ENCODE measurements around the gene DCTN4. TPM values are rescaled to one million over a fixed set of nuclear protein-coding genes. Genes with fewer than 3 reads are reported as not detected.
"Not testable (repeated sequence)": the region's sequence is repeated elsewhere in the genome, so short reads cannot be mapped to it uniquely, and the experiment has no call there.

The DCTN4 gene
- polyA plus RNA-seq, 1 donor, result 40.4 TPM

DNA sequence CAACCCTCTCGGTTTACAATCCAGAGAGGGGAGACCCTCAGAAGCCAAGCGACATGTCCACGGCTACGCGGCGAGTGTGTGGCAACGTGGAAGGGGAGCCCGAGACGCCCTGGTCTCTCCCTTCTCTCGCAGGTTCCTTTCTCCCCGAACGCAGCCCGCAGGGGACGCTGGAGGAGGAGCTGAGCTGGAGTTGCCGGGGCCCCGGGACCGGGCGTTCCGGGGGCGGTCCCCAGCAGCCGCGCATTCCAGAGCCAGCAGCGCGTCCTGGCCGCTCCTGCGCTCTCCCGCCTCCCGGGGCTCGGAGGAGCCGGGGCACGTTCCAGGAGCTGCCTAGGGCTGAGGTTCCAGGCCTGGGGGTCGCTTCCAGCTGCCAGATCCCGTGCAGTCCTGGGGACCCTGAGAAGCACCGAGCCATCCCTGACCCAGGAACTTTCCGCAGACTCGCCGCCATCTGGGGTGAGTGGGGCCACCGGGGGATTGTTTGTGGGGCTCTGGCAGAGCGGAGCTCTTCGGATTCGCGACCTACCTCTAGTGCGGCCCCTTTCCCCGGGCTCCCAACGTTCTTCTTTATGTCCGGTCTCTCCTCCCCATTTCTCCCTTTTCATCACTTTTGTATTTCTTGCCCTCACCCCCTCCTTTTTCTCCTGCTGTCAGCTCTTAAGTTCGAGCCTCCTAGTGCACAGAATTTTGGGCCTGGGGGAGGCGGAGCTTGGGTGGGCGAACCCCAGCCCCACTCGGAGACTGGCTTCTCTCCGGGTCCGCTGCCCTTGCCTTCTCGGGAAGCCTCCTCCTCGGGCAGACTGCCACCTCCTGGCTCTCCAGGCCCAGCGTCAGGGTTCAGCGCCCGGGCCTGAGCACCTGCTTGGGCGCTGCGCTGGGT is 19.9 kb upstream of the DCTN4 start, which contains the start of gene SMIM3:
Gene SMIM3, plus strand, starts transcription at position 241 of the 880 bp plus-strand sequence. CDS start 16,684 bp downstream, outside the sequence.
- DNase-seq (ENCODE audit: low read depth), result no peak

DNA sequence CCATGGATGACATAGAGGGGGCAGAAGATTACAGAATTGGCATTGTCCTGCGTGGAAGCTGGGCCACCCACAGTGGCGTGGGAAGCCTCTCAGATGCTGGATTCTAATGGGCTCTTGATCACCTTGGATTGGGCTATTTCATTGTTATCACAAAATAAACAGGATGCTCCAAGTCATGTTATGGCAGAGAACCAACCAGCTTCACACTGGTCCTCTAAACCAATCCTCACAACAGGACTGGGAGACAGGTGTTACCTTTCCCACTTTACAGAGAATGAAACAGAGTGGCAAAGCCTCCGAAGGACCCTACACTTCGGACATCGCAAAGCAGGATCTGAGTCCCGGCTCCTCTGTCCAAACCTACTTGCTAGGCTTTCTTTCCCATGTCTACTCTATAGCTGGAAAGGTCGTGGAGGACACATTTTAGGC is 19.3 kb upstream of the DCTN4 start:
- no peak for DNase-seq (ENCODE audit: low read depth)

DNA sequence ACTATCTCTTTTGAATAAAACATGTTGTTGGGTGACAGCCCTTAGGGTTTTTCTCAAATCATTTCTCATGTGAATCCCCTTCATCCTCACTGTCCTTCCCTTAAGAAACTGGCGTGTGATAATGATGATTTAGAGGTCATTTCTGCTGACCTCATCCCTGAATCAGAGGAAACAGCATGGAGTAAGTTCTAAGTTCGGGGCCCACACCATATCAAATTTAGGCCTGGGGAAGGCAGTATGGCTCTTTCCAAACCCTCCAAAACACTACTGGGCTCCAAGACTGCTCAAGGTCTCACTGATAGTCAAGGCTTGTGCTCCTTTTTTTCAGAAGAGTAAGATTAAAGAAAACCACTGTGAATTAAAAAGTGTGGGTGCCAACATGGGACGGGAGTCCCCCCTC is 18.9 kb upstream of the DCTN4 start:
- DNase-seq (ENCODE audit: low read depth), result no peak

DNA sequence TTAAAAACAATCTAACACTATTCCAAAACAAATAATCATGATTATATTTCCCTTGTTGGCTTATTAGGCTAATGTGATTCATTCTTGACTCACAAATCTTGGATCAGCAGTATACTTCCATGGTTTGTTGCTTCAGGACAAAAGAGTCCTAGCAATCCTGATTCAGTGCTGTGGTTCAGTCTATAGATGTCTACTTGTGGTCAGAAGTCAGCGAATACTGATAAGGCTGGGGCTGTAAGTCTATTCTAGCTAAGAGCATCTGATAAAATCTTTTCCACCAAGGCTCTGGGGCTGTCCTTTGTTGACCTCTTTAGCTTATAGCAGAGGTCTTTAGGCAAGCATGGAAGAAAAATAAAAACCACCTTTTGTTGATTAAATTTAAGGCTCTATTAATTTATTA is 15.3 kb upstream of the DCTN4 start:
- no peak for DNase-seq (ENCODE audit: low read depth)

DNA sequence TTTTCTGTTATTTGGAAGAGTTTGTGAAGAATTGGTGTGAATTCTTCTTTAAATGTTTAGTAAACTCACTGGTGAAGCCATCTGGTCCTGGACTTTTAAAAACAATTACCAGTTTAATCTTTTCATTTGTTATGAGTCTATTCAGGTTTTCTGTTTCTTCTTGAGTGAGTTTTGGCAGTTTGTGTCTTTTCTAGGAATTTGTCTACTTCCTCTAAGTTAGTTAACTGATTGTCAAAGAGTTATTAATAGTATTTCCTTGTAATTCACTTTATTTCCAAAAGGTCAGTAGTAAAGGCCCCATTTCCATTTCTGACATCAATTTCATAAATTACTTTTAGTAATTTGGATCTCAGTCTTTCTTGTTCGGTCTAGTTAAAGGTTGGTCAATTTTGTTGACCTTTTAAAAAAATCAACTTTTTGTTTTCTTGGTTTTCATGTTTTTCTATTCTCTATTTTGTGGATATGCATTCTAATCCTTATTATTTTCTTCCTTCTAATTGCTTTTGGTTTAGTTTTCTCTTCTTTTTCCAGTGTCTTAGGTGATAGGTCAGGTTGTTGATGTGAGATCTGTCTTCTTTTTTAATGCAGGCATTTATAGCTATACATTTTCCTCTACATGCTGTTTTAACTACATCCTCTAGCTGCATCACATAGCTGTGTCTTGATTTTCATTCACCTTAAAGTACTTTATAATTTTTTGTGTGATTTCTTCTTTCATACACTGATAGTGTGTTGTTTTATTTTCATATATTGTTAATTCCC is 12.4 kb upstream of the DCTN4 start:
- DNase-seq (ENCODE audit: low read depth), result no peak

DNA sequence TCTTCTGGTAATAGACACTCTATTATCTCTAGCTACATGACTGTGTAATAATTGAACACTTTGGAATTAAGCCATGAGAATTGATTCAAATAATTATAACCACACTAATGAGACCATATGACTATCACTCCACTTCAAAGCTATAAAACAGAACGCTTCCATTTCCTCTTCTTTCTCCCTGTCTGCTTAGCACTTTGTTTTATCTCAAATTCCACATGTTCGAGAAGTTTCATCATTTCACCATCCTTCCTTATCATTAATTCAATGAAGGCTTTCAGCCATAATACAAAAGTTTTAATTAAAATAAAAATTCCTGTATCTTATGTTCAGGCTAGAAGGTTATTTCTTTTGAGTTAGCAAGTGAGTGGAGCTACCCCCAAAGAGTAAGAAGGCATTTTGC is 7.4 kb upstream of the DCTN4 start:
- no peak for DNase-seq (ENCODE audit: low read depth)

DNA sequence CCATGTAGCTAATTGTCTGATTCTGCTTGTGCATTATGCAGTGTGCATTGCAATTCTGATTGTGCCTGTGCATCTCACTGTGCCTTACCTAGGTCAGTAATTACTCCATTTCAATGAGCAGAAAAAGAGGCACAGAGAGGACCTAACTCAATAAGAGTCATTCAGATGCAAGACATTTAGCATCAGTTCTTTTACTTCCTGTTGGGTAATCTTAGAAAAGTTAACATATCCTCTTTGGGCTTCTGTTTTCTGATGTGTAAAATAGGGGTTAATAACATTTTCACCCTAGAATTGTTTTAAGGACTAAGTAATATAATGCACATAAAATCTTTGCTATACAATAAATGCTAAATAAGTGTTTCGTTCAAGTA is 7.0 kb upstream of the DCTN4 start:
- DNase-seq (ENCODE audit: low read depth), result no peak

DNA sequence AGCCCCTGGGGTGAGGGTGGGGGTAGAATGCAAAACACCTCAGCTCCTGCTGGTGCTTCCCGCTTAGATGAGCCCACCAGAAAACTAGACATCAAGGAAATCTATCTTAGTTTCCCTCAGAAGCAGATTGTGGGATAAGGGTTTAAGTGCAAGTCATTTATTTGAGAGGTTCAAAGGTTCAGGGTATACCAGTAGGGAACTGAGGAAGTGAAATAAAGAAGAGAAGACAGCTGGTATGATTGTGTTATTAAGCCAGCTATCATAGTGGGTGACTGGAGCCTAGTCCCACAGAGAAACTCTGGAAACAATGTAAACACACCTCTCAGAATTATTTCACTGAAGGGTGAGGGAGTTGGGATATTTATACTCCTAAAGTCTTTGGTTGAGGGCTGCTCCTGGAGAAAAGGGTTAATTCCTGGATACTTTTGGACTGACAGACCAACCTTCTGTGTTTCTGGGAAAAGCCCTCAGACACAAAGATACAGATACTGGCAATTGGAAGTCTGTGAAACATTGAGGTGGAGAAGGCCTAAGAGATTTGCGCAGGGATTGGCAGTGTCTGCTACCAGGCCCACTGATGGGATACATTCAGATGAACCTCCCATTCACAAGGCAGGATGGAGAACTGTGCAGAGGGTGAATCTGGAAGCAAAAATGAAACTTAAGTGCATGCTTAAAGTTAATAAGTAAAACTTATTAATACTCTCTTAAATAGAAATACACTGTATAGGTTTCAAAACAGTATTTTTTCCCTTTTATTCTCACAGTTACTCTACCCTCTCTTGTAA is 6.4 kb upstream of the DCTN4 start:
- no peak for DNase-seq (ENCODE audit: low read depth)

DNA sequence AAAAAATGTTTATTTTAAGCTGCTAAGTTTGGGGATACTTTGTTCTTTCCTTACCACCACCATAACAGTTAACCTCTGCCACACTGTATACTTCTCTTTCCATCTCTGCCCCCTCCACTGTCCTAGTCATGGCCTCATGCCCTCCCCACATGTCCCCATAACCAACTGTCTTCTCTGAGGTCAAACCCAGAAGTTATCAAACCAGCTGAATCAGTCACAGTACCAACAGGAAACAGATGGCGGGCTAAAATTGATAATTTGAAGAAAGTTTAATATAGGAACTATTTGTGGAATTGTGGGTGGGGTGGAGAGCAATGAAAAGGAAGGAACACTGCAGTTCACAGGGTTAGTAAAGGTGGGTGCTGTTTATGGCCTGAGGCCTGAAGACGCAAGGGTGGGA is 5.7 kb upstream of the DCTN4 start:
- no peak for DNase-seq (ENCODE audit: low read depth)

DNA sequence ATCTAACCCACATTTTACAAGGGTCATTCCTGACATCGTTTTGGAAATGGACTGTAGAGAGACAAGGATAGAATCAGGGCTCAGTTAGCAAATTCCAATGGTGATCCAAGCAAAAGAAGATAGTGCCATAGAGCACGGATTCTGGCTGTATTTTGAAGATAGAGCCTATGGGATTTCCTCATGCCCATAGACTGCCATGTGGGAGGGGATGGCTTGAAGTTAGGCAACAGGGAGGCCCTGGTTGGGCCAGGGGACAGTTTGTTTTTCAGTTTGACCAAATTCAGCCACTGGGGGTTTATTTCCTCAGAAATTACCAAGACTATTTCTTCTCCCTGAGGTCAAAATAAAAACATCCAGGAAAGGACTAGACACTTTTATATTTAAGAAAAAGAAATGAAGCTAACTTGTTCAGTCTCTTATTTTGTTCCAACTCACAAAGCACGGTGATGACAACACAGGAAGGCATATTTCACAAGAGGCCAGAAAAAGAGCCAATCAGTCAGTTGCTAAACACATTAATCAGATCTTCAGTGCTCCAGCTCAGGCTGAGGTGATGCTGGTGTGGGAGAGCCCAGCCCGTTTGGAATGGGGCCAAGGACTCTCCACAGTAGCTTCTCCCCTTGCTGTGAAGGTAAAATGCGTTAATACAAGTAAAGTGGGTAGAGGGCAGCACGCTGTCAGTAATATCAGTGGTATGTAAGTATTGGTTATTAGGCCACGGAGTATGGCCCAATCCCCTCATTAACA is 4.4 kb upstream of the DCTN4 start:
- no peak for DNase-seq (ENCODE audit: low read depth)

DNA sequence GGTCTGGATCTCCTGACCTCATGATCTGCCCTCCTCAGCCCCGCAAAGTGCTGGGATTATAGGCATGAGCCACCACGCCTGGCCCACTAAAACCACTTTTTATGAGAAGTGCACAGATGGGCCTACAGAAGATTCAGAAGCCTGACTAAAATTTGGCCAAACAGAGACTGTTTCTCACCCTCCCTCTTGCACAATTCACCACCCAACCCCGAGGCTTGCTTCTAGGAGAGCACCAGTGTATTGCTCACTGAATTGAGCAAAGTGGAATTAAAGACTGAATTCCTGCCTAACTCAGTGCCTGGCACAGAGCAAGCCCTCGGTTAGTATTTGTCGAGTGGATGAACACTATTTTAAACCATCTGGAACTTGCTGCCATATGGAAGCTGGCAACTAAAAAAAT is 3.4 kb upstream of the DCTN4 start:
- DNase-seq (ENCODE audit: low read depth), result no peak

DNA sequence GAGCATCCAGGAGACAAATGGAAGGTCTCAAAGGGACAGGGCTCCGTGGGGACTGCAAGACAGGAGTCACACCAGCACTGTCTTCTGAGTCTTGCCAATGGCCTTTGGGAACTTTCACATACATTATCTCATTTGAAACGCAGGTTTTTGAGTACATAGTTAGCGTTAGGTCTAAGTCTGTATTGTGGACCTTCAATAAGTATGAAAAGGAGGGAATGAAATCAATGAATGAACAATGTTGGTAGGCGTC is 442 bp upstream of the DCTN4 start:
- no peak for DNase-seq (ENCODE audit: low read depth)

DNA sequence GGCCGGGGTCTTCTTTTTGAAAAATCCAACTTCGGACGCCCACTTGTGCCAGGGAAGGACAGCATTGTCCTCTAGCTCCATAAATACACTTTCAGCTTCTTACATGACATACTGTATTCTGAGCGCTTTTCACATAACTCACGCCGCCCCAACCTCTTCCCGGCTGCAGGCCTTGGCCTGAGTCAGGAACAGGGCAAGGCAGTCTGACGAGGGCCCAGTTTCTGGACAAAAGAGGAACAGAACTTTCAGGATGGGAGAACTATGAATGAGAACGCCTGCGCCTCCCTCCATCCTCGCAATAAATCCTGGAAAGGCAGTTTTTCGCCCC is 650 bp downstream of the DCTN4 start:
- DNase-seq (ENCODE audit: low read depth), result no peak

DNA sequence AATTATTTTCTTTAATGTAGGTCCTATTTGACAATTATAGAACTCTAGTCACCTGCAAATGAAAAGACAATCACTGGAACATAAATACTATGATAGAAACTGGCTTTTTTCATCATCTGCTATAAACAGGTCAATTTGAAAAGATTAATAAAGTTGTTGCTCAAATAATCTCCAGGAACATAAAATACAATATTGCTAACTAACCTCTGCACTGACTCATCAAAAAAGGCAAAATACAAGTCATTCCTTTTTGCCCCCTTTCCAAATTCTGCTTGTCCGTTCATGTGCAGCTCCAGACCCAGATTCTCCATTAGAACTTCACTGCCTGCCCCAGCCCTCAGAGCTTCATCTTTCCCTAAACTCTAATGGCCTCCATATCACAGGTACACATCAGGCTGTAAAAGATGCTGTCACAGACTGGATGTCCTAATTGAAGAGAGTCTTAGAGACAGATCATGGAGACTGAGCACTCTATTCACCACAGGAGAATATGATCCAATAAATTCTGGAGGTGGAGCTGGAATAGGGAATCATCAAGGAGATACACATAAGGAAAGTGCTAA is 1.6 kb downstream of the DCTN4 start:
- DNase-seq (ENCODE audit: low read depth), result no peak

DNA sequence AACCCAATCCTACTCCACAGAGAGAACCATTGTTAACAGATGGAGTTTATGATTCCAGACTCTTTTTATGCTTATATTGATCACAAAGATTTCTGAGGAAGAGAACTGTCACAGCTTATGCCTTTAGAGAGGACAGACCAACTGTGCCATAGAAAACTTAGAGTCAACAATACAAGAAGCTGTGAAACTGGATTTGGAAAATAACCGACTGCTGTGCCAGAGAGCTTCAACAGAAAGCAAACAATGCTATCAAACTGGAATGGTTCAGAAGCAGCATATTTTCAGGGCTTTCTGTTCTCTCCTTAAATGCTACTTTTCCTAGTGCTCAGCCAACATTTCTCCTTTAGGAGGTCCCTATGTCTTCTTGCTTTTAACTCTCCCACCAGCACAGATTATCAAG is 5.0 kb downstream of the DCTN4 start:
- DNase-seq (ENCODE audit: low read depth), result no peak

DNA sequence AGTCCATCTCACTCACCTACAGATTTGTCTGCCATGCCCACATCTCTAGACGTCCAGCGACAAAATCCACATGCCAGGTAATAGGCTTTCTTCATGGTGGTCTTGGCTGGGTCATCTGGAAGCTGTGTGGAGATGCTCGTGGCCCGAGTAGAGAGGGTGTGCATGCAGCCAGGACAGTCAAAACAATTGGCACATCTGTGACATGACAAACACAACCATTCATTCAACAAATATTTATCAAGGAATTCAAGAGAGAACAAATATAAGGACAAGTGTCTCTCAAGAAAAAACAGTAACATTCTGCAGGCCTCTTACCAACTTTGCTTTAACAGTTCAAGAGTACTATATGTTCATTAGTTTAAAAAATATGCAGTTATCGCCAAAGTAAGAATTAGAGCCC is 5.4 kb downstream of the DCTN4 start:
- no peak for DNase-seq (ENCODE audit: low read depth)

DNA sequence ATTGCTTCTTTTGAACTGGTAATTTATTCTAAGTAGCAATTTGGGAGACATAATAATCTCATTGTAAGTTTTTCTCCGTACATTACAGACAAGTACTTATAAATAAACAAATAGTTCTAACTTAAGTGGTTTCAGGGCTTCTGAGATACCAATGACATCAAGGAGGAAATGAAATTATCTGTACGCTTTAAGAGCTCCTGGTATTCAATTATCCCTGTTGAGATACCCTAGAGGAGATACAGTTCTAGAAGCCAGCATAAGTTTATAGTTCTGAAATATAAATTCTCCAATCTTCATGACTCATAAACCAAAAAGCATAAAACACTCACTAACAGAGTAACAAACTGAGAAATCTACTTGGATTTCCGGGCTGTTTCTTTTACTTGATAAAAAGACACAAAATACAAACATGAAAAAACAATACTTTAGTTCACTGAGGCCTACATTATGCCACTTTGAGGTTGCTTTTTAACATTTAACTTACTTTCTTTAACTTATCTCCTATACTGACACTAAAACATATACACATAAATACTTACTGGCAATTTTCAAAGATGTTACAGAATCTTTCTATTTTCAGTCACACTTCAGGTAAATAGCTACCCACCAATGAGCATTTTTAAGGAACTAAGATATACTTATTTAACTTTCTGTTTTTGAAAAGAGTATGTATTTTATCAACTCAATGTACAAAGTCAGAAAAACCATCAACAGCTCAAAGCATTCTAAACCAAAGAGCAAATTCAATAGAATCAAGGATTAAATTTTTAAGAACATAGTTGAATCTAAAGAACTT is 7.5 kb downstream of the DCTN4 start:
- DNase-seq (ENCODE audit: low read depth), result no peak

DNA sequence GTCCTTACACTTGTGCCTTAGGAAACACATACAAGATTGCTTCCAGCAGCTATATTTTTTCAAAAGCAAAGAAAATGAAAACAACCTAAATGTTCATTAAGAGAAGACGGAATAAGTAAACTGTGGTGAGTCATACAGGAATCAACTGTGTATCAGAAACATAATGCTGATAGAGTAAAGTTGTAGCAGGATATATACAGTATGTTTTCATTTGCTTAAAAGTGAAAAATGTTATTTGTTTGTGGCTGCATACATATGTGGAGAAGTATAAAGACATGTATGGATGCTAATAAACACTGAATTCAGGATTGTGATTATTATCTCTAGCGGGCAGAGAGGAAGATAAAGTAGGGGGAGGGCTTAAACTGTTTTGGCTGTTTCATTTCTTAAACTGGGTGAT is 8.3 kb downstream of the DCTN4 start:
- no peak for DNase-seq (ENCODE audit: low read depth)

DNA sequence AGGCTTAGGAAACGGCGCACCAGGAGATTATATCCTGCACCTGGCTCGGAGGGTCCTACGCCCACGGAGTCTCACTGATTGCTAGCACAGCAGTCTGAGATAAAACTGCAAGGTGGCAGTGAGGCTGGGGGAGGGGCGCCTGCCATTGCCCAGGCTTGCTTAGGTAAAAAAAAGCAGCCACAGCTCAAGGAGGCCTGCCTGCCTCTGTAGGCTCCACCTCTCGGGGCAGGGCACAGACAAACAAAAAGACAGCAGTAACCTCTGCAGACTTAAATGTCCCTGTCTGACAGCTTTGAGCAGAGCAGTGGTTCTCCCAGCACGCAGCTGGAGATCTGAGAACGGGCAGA is 15.7 kb downstream of the DCTN4 start:
- DNase-seq (ENCODE audit: low read depth), result not testable (repeated sequence)

DNA sequence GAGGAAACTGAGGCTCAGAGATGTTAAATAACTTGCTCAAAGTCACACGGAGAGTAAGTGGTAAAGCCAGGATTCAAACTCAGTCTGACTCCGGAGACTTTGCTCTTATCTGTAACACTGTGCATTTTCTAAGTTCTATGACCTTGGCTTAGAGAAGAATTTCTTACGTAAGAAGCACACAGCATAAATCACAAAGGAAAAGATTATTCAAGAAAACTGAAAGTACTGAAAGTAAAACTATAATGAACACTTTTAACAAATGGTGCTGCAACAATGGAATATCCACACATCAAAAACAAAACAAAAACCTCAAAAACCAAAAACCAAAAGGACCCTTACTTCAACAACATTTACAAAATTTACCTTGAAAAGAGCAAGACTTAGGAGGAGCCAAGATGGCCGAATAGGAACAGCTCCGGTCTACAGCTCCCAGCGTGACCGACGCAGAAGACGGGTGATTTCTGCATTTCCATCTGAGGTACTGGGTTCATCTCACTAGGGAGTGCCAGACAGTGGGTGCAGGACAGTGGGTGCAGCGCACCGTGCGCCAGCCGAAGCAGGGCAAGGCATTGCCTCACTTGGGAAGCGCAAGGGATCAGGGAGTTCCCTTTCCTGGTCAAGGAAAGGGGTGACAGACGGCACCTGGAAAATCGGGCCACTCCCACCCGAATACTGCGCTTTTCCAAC is 16.2 kb downstream of the DCTN4 start:
- not testable (repeated sequence) for DNase-seq (ENCODE audit: low read depth)
